Cardiac muscle cell (in vitro differentiated cells and primary cell): ENCODE results near the gene SLC2A1. TPM values are rescaled to one million over a fixed set of nuclear protein-coding genes. Genes with fewer than 3 reads are reported as not detected.

ENCODE experiments used
- DNase-seq, 2 donors: peaks; one replicate each; pipeline versions ENCODE4 v3.0.0 to v3.0.0-alpha.2; 2010 to 2017; ENCODE audit warnings: low read depth in 1 of 2, low spot score in 1 of 2
- H3K27ac ChIP-seq: fragments of 200-600 bp; sonication (generic); 2 replicates; pipeline ENCODE4 v1.5.1; 2016
- H3K27me3 ChIP-seq: fragments of 200-600 bp; sonication (generic); 2 replicates; pipeline ENCODE4 v1.6.0; 2016; ENCODE audit warnings: control low read depth
- H3K36me3 ChIP-seq: fragments of 200-600 bp; sonication (generic); 2 replicates; pipeline ENCODE4 v1.5.1; 2016; ENCODE audit warnings: control low read depth
- H3K4me1 ChIP-seq: fragments of 200-600 bp; sonication (generic); 2 replicates; pipeline ENCODE4 v1.8.1; 2017; ENCODE audit warnings: low read depth, mild to moderate bottlenecking, mixed run types
- H3K4me3 ChIP-seq: fragments of 200-600 bp; sonication (generic); 2 replicates; pipeline ENCODE4 v1.5.1; 2016; ENCODE audit warnings: mild to moderate bottlenecking
- H3K9me3 ChIP-seq: fragments of 200-600 bp; sonication (generic); 2 replicates; pipeline ENCODE4 v1.5.1; 2017; ENCODE audit warnings: low read depth, mild to moderate bottlenecking, control low read depth
- CTCF ChIP-seq: IDR thresholded peaks from 2 replicates; pipeline ENCODE4 v1.5.1; 2012; ENCODE audit warnings: low read depth, mild to moderate bottlenecking, low read length
- polyA plus RNA-seq: library from polyadenylated mRNA; unstranded; fragments of >200 nt; fragmentation: Nextera tagmentation; extraction: Ambion mirVana; gene quantifications from 2 replicates; pipeline ENCODE4 v1.2.1, GENCODE V29; 2016
- total RNA-seq: library from RNA; depleted of rRNA; stranded (reverse); fragments of >200 nt; gene quantifications from 2 replicates; pipeline ENCODE4 v1.2.3, GENCODE V29; 2016

Gene SLC2A1
- total and polyA plus RNA-seq, 2 experiments from 2014 or later, result 243 to 714 TPM

- H3K36me3 ChIP-seq, result peaks cover 43% of the 10 kb centered on the region
- no peaks in the 10 kb centered on the region for H3K9me3 ChIP-seq
- H3K4me3 ChIP-seq, result no peak overlapping the region
- H3K27ac ChIP-seq, result peak overlapping the region; percentile 30
- TF ChIP-seq CTCF, result no peak
- peaks cover 12% of the 10 kb centered on the region for H3K4me1 ChIP-seq
- no peaks in the 10 kb centered on the region for H3K27me3 ChIP-seq
- DNase-seq, result no peak
Observed at GRCh38 chr1:42927274-42927841, 31.3 kb downstream of the SLC2A1 start.

GRCh38 chr1:42926879-42927242, 31.8 kb downstream of the SLC2A1 start:
- Histone ChIP-seq H3K27ac (peak overlapping the region; percentile 57), H3K9me3 (no peaks in the 10 kb centered on the region), H3K36me3 (peaks cover 43% of the 10 kb centered on the region), H3K27me3 (no peaks in the 10 kb centered on the region), H3K4me3 (no peak overlapping the region), H3K4me1 (peaks cover 12% of the 10 kb centered on the region)
- TF ChIP-seq CTCF, result no peak
- DNase-seq, result no peak

- Histone ChIP-seq H3K9me3 (no peaks in the 10 kb centered on the region), H3K4me1 (peaks cover 12% of the 10 kb centered on the region), H3K27ac (peak overlapping the region; percentile 57), H3K36me3 (peaks cover 43% of the 10 kb centered on the region), H3K27me3 (no peaks in the 10 kb centered on the region), H3K4me3 (no peak overlapping the region)
- no peak for TF ChIP-seq CTCF
- DNase-seq, result no peak
Observed at GRCh38 chr1:42926235-42926878, 32.3 kb downstream of the SLC2A1 start.

- peaks cover 12% of the 10 kb centered on the region for H3K4me1 ChIP-seq
- no peaks in the 10 kb centered on the region for H3K9me3 ChIP-seq
- peak in 1 of 2 donors; percentile 42 for DNase-seq
- peak overlapping the region; percentile 40 for H3K27ac ChIP-seq
- peak overlapping the region; percentile 67 for H3K4me3 ChIP-seq
- peaks cover 43% of the 10 kb centered on the region for H3K36me3 ChIP-seq
- no peak for TF ChIP-seq CTCF
- H3K27me3 ChIP-seq, result no peaks in the 10 kb centered on the region
Observed at GRCh38 chr1:42924851-42925760, 33.6 kb downstream of the SLC2A1 start.

- TF ChIP-seq CTCF, result no peak
- Histone ChIP-seq H3K4me1 (peaks cover 12% of the 10 kb centered on the region), H3K9me3 (no peaks in the 10 kb centered on the region), H3K4me3 (peak overlapping the region; percentile 67), H3K27ac (peak overlapping the region; percentile 40), H3K27me3 (no peaks in the 10 kb centered on the region), H3K36me3 (peaks cover 35% of the 10 kb centered on the region)
- DNase-seq, result peak; percentile 86 to 96
Observed at GRCh38 chr1:42924082-42924850, 34.4 kb downstream of the SLC2A1 start.
